ENCODE data around the gene PRICKLE2.

Gene PRICKLE2

GRCh38 chr3:64063983-64064438 is 161.3 kb downstream of the PRICKLE2 start:
- no peak for DNase-seq

GRCh38 chr3:64063207-64063982 is 161.9 kb downstream of the PRICKLE2 start:
- DNase-seq = no peak

DNA sequence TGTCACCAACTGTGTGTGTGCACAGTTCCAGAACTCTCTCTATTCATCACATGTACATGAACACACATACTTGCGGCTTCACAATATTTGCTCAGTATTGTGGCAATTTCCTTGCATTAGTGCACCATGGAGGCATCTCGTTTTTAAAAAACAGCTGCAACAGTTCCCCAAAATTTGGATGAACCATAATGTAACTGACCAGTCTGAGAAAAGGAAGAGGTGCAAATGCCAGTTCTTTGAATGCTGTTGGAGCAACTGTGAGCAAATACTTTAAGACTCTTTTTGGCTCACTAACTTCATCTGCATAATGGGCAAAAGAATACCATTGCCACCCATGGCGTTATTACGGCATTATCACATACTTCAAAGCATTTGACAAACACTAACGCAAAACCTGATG is 163.6 kb downstream of the PRICKLE2 start:
- DNase-seq = no peak

- DNase-seq = no peak
These were observed 165.6 kb downstream of the PRICKLE2 start for GRCh38 chr3:64059484-64060175.

- no peak for DNase-seq
These were observed 166.7 kb downstream of the PRICKLE2 start for GRCh38 chr3:64058566-64058965.

DNA sequence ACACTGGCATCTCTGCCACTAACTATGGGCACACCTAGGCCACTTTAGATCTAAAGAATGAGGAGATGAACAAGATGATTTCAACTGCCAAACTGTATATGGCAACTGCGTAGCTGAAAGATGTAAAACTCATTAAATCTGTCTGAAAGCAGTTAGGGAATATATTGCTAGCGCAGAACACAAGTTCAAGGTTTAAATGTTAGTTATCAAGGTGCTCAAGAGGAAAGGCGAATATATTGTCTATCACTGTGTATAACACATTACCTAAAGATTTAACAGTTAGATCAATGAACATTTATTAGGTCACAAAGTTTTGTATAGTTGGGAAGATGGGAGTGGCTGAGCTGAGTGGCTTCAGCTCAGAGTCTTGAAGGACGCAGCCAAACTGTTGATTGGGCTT is 168.0 kb downstream of the PRICKLE2 start:
- no peak for DNase-seq

DNA sequence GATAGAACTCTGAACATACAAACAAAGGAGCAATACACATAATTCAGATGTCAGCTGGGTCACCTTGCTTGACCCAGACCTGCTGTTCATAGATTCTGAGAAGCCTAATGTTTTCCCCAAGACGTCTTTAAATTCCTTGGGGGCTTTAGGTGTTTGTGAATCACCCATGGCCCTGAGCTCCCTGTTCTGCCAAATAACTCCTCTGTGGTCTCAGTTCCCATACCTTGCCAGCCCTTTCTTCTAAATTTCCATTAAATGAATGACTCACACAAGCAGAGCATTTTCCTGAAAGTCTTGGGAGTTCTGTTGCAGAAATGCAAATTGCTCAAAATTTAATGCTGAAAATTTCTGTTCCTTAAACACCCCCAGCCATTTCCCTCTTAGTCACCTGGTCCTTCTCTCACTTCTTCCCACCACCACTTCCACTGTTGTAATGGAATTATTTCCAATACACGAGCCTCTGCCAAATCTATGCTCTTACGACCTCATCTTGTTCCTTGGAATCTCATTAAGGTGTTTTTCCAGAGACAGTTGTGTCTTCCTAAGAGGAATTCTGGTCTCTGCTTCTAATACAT is 168.6 kb downstream of the PRICKLE2 start:
- DNase-seq = no peak

- DNase-seq = no peak
These were observed 170.2 kb downstream of the PRICKLE2 start for GRCh38 chr3:64055076-64055475.

- no peak for DNase-seq
These were observed 170.8 kb downstream of the PRICKLE2 start for GRCh38 chr3:64054488-64054887.

- no peak for DNase-seq
These were observed 171.7 kb downstream of the PRICKLE2 start for GRCh38 chr3:64053581-64053980.

- no peak for DNase-seq
These were observed 172.1 kb downstream of the PRICKLE2 start for GRCh38 chr3:64053117-64053516.

GRCh38 chr3:64049832-64050231 is 175.4 kb downstream of the PRICKLE2 start:
- DNase-seq = no peak

- no peak for DNase-seq
These were observed 176.1 kb downstream of the PRICKLE2 start for GRCh38 chr3:64049136-64049535.

DNA sequence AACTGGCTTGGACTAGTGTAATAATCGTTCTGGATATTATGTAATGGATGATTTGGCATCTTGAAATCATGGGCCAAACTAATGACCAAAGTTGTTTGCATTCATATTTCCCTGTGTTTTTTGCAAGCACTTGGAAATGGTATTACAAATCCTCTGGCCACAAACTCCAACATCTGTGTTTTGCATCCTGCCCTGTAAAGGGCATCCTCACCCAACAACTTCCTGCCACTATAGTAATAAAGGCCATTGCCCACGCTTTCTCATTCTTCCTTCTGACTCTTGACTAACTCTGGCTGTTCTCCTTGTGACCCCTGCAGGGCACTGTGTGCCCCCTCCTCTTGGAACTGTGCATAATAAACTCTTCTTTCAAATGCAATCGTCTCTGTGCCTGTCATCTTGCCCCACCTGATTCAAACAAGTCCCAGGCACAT is 176.6 kb downstream of the PRICKLE2 start:
- DNase-seq = no peak

DNA sequence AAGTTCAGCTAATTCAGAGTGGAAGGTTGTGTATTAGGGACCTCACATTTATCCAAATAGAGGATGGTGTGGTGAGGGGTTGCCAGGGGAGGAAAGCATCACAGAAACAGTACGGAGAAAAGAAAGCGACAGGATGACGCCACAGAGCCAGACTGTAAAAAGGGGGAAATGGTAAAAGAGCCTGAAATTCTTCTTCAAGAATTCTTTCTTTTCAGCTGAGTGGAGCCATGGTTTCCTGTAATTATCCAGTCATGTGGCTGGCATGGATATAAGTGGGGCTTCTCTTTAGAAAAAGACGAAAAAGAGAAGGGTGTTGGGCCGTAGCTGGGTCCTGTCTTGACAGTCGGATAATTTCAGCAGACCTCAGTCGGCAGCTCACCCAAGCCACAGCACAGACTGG is 177.5 kb downstream of the PRICKLE2 start:
- no peak for DNase-seq

DNA sequence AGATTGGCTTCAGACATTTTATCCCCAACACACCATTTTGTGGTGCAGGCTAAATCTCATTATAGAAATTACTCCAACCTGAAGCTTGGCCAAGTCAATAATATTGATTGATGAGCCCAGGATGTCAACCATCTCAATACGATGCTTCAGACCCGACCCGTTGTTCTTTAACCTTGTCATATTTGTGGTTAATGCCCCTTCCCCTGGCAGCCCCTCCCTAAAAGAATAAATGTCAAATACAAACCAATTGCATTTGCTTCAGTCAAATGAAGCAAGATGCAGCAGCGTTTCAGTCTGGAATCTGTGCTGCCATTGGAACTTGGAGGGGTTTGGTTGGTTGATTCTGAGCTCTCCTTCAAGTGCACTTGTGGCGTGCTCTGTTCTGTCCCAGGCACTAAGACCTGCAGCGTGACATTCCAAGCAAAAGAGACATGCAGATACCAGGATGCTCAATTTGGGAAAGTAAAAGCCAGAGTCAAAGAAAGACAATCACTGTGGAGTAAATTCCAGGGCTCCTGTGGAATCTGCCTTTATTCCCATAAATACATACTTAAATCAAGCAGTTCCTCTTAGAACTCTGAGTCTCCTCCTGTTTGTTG is 178.2 kb downstream of the PRICKLE2 start:
- DNase-seq = no peak

DNA sequence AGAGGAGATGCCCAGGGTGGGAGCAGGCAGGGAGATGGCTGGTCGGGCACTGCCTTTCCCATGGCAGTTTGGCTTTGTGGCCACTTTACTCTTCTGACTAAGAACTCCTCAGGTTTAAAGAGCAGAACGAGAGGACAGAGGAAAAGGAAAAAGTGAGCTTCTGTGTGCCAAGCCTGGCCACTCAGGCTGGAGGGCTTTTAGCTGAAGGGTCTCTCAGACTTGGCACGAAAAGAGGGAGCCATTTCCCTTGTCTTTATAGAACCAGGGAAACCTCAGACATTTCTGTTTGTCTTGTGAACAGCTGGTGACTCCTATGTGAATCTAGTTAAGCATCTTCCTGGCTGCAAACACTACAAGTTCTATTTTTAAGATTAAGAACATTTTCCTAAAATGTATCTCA is 178.7 kb downstream of the PRICKLE2 start:
- DNase-seq = no peak

- no peak for DNase-seq
These were observed 182.3 kb downstream of the PRICKLE2 start for GRCh38 chr3:64042952-64043351.

Measured in NCI-H774 (cell line).